ENCODE measurements around the gene PTPN11. TPM values are rescaled to one million over a fixed set of nuclear protein-coding genes. Genes with fewer than 3 reads are reported as not detected.

PTPN11 gene
- total and polyA plus RNA-seq, 2 of the 8 experiments (the other 6 are each of a cell fraction or from before 2014, with no cell fraction given) = 28.3 to 133 TPM

GRCh38 chr12:112496496-112496895, 77.7 kb downstream of the PTPN11 start:
- H2BK20ac ChIP-seq (ENCODE audit: low read length) = no peak overlapping the region
- no peak overlapping the region for H3K23ac ChIP-seq (ENCODE audit: insufficient read length)
- 90% methylated on average over 3 of the region's 3 CpGs; no CpG with 5 or more reads in 1 of the 2 experiments for WGBS, 2 experiments (ENCODE audit: extremely low coverage in 1 of 2, insufficient coverage in 1 of 2, insufficient read length in 1 of 2, insufficient replicate concordance in 2 of 2, low coverage in 1 of 2, low lambda C conversion rate in 2 of 2, missing lambda C conversion rate in 1 of 2)
- H3K56ac ChIP-seq (replicated peaks; ENCODE audit: insufficient read length, low read depth, low read length) = no peak overlapping the region
- no peak overlapping the region for H3K4me2 ChIP-seq (ENCODE audit: insufficient read depth in 1 of 2, low read depth in 2 of 2, low read length in 2 of 2)
- H3K18ac ChIP-seq (ENCODE audit: extremely low read depth, low read length) = no peak overlapping the region
- ChIA-PET CTCF (ENCODE audit: partially characterized antibody) (interaction anchor here (0.7 kb wide), 1 partner anchor 366 kb away, joined by 3 read pairs; no protein-coding TSS in a partner anchor), POLR2A (ENCODE audit: partially characterized antibody) (no interaction called here)
- H4K5ac ChIP-seq (ENCODE audit: insufficient read length, low read depth, low read length) = no peak overlapping the region
- no peak overlapping the region for H2BK5ac ChIP-seq (ENCODE audit: low read depth, low read length)
- no peak overlapping the region for H3K9ac ChIP-seq (replicated peaks in 1 of 4; ENCODE audit: extremely low read depth in 1 of 4, low read depth in 3 of 4, low read length in 3 of 4)
- H2AK5ac ChIP-seq (ENCODE audit: low read depth, low read length) = no peak overlapping the region
- no peak overlapping the region for H3K4me3 ChIP-seq (ENCODE audit: extremely low read depth in 1 of 4, insufficient read depth in 2 of 4, low read depth in 3 of 4, low read length in 4 of 4)
- no peaks in the 10 kb centered on the region for H3K23me2 ChIP-seq (ENCODE audit: low read depth, low read length)
- H4K20me1 ChIP-seq (replicated peaks in 1 of 2; ENCODE audit: control insufficient read depth in 1 of 2, insufficient read depth in 2 of 2, low read length in 2 of 2) = peaks cover 0 to under 1% of the 10 kb centered on the region in 2 experiments
- H2BK15ac ChIP-seq (ENCODE audit: low read length) = no peak overlapping the region
- H3K27me3 ChIP-seq (replicated peaks in 1 of 4; ENCODE audit: control insufficient read depth in 3 of 4, extremely low read depth in 1 of 4, insufficient read depth in 3 of 4, low read length in 3 of 4) = no peaks in the 10 kb centered on the region
- H2AFZ ChIP-seq (ENCODE audit: low read length) = no peak overlapping the region
- no peaks in the 10 kb centered on the region for H3K9me3 ChIP-seq (ENCODE audit: insufficient read depth in 2 of 2, low read depth in 1 of 2, low read length in 1 of 2)
- no peak overlapping the region for H3K27ac ChIP-seq (ENCODE audit: low read depth, low read length)
- no peak overlapping the region for H2BK120ac ChIP-seq (replicated peaks; ENCODE audit: low read depth, low read length)
- no peaks in the 10 kb centered on the region for H3K79me2 ChIP-seq (ENCODE audit: control insufficient read depth in 1 of 2, insufficient read depth in 2 of 2, low read length in 2 of 2)
- FAIRE-seq (no peak), DNase-seq (ENCODE audit: low read depth in 1 of 2, low spot score in 2 of 2) (no peak)
- no peak overlapping the region for H3K4ac ChIP-seq (replicated peaks; ENCODE audit: insufficient read length, low read depth, low read length)
- no peak overlapping the region for H4K91ac ChIP-seq (replicated peaks; ENCODE audit: insufficient read length, low read length)
- no peak overlapping the region for H4K8ac ChIP-seq (ENCODE audit: extremely low read depth, insufficient read depth, low read length)
- no peaks in the 10 kb centered on the region for H3K79me1 ChIP-seq (ENCODE audit: low read depth, low read length)
- H3K36me3 ChIP-seq (ENCODE audit: control insufficient read depth in 2 of 4, insufficient read depth in 4 of 4, low read length in 3 of 4) = peaks cover 0 to 26% (median 2%) of the 10 kb centered on the region in 4 experiments; a peak in 3 of 8 replicates
- no peak overlapping the region for H3K14ac ChIP-seq (ENCODE audit: insufficient read length)
- no peak overlapping the region for H2BK12ac ChIP-seq (ENCODE audit: low read depth, low read length)
- no peaks in the 10 kb centered on the region for H3K4me1 ChIP-seq (replicated peaks in 1 of 4; ENCODE audit: control insufficient read depth in 3 of 4, insufficient read depth in 4 of 4, low read length in 3 of 4)
- TF ChIP-seq TBP (IDR thresholded peaks at IDR 0.05; ENCODE audit: low read depth, low read length) = no peak
- no peak for TF ChIP-seq EP300 (IDR thresholded peaks at IDR 0.05; ENCODE audit: borderline replicate concordance in 1 of 2, low read depth in 2 of 2, low read length in 2 of 2)
- TF ChIP-seq TCF12 (IDR thresholded peaks at IDR 0.05; ENCODE audit: low read depth, low read length) = no peak
- TF ChIP-seq EZH2 (IDR thresholded peaks at IDR 0.05; ENCODE audit: low read depth, low read length, severe bottlenecking) = no peak
- no peak for TF ChIP-seq KDM1A (IDR thresholded peaks at IDR 0.05; ENCODE audit: borderline replicate concordance, low read length)
- TF ChIP-seq CHD2 (IDR thresholded peaks at IDR 0.05; ENCODE audit: low read length) = no peak
- no peak for TF ChIP-seq POLR2A (IDR thresholded peaks at IDR 0.05; ENCODE audit: control extremely low read depth in 1 of 2, low read depth in 2 of 2, low read length in 2 of 2)
- no peak for TF ChIP-seq BRCA1 (IDR thresholded peaks at IDR 0.05; ENCODE audit: low read depth, low read length)
- TF ChIP-seq ATF3 (IDR thresholded peaks at IDR 0.05; ENCODE audit: insufficient read depth, low read depth, low read length) = no peak
- no peak for TF ChIP-seq HDAC6 (IDR thresholded peaks at IDR 0.05; ENCODE audit: low read depth, low read length)
- TF ChIP-seq SIN3A (conservative IDR thresholded peaks at IDR 0.05 in 1 of 2, IDR thresholded peaks at IDR 0.05 in 1 of 2; ENCODE audit: low read depth in 1 of 2, low read length in 2 of 2) = no peak
- no peak for TF ChIP-seq ASH2L (IDR thresholded peaks at IDR 0.05; ENCODE audit: low read length)
- TF ChIP-seq PHF8 (conservative IDR thresholded peaks at IDR 0.05; ENCODE audit: low read depth, low read length) = no peak
- TF ChIP-seq KDM4A (IDR thresholded peaks at IDR 0.05; ENCODE audit: low read depth, low read length, severe bottlenecking) = no peak
